ENCODE measurements around the gene IBA57.

IBA57 gene

GRCh38 chr1:228161362-228161761 is 4.2 kb upstream of the IBA57 start:
- no peak for DNase-seq (ENCODE audit: low spot score)
- no peak for TF ChIP-seq CTCF (IDR thresholded peaks at IDR 0.05; ENCODE audit: borderline replicate concordance, control extremely low read depth, extremely low read depth, insufficient read depth, missing control alignments)
- in situ Hi-C loops (cut with MboI; ENCODE audit: low sequenced_read_pairs, unreplicated experiment): no loop called here

GRCh38 chr1:228161866-228162265 is 3.7 kb upstream of the IBA57 start:
- no peak for DNase-seq (ENCODE audit: low spot score)
- TF ChIP-seq CTCF (IDR thresholded peaks at IDR 0.05; ENCODE audit: borderline replicate concordance, control extremely low read depth, extremely low read depth, insufficient read depth, missing control alignments): no peak
- in situ Hi-C loops (cut with MboI; ENCODE audit: low sequenced_read_pairs, unreplicated experiment): no loop called here

DNA sequence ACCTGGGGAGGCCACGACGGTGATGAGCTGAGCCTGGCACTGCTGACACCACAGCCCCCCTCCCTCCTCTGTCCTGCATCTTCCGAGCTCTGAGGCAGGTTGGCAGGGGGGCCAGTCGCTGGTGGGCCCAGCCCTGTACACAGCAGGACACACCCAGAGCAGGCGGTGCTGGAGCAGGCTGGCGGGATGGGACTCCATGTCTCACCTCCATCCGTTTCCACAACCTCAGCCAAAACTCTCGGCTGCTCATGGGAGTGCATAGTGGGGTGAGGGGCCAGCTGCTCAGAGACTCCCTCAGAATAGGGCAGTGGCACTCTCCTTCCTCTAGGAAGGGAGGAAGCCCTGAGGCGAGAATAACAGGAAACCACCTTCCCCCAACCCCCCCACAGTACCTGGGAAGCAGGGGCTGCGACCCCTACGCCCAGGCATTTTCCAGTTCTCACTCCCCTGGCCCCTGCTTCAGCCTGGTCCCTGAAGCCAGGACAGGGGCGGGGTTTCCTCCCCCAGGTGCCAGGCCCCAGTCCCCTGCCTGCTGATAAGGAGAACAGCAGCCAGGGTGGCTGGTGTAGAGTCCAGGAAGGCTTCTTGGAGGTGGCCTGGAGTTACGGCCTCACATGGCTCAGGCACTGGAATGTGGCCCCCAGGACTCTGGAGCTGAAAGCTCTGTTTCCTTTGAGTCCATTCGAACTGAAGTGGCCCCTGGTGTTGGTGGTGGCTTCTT is 3.2 kb upstream of the IBA57 start:
- no peak for TF ChIP-seq CTCF (IDR thresholded peaks at IDR 0.05; ENCODE audit: borderline replicate concordance, control extremely low read depth, extremely low read depth, insufficient read depth, missing control alignments)
- no peak for DNase-seq (ENCODE audit: low spot score)
- in situ Hi-C loops (cut with MboI; ENCODE audit: low sequenced_read_pairs, unreplicated experiment): no loop called here

- in situ Hi-C loops (cut with MboI; ENCODE audit: low sequenced_read_pairs, unreplicated experiment): no loop called here
- no peak for DNase-seq (ENCODE audit: low spot score)
- no peak for TF ChIP-seq CTCF (IDR thresholded peaks at IDR 0.05; ENCODE audit: borderline replicate concordance, control extremely low read depth, extremely low read depth, insufficient read depth, missing control alignments)
These were observed 2.4 kb upstream of the IBA57 start for GRCh38 chr1:228163007-228163753.

DNA sequence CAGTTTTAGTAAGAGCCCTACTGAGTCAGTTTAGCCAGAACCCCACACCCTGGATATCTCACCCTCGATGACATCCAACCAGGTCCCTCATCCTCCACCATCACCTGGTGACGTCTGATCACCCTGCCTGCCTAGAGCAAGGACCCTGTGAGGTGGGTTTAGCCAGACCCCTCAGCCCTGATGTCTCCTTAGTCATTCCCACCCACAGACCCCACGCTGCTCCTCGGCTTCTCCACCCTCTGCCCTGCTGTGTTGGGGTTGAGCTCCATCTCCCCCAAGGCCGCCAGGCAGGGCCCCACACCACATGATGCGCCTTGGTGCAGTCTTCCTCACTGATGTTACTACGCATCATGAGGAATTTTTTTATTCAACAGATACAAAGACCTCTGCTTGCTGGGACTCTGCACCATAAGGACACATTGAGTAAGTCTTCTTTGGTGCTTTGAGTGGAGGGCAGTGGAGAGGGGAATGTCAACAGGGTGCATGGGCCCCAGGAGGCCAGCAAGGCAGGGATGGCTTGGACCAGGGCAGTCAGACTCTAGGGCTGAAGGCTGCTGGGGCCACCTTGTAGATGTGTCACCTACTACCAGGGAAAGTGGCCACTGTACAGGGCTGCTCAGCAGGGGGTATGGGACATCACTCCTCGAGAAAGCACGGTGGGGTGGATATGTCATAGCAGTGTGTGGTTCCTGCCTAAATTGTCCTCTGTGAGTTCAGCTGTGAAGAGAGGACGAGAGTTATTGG is 1.7 kb upstream of the IBA57 start:
- in situ Hi-C loops (cut with MboI; ENCODE audit: low sequenced_read_pairs, unreplicated experiment): no loop called here
- no peak for TF ChIP-seq CTCF (IDR thresholded peaks at IDR 0.05; ENCODE audit: borderline replicate concordance, control extremely low read depth, extremely low read depth, insufficient read depth, missing control alignments)
- DNase-seq (ENCODE audit: low spot score): no peak

DNA sequence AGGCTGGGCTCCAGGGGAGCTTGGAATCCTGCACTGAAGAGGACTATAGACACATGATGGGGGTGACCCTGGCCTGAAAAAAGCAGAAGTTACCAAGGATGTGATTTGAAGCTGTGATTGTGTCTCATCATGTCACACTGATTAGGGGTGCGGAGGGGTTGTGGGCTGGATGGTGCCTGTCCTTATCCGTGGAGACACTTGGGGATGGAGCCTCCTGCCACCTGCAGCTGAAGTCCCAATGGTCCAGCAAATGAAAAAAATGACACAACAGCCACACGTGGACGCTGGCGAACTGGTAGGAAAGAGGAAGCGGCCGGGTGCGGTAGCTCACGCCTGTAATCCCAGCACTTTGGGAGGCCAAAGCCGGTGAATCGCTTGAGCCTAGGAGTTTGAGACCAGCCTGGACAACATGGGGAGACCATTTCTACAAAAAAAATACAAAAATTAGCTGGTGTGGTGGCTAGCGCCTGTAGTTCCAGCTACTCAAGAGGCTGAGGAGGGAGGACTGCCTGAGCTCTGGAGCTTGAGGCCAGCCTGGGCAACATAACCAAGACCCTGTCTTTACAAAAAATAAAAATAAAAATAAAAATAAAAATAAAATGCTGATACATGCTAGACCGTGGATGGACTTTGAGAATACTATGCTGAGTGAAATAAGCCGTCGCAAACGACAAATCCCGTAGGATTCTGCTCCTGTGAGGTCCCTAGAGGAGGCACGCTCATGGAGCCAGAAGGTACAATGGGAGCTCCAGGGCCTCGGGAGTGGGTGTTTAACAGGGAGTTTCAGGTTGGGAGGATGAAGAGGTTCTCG is 838 bp upstream of the IBA57 start:
- no peak for TF ChIP-seq CTCF (IDR thresholded peaks at IDR 0.05; ENCODE audit: borderline replicate concordance, control extremely low read depth, extremely low read depth, insufficient read depth, missing control alignments)
- DNase-seq (ENCODE audit: low spot score): no peak
- in situ Hi-C loops (cut with MboI; ENCODE audit: low sequenced_read_pairs, unreplicated experiment): no loop called here
